SK-N-SH treated with all-trans-retinoic acid at 6 μM for 48 hours (cell line): Measurements from ENCODE around the gene PRR12.

ENCODE experiments used
- ARNTL ChIP-seq: fragments of 450-650 bp; formaldehyde crosslinking; IDR thresholded peaks from 2 replicates; pipeline ENCODE4 v1.5.0; 2020; ENCODE audit warnings: low read depth, mild to moderate bottlenecking, moderate library complexity, borderline replicate concordance
- CSDC2 ChIP-seq: fragments of 250-450 bp; sonication (Bioruptor Pico); IDR thresholded peaks from 2 replicates; pipeline ENCODE4 v1.5.0; 2020; ENCODE audit warnings: mild to moderate bottlenecking, moderate library complexity
- ISL1 ChIP-seq: fragments of 250-450 bp; sonication (Bioruptor Pico); IDR thresholded peaks from 2 replicates; pipeline ENCODE4 v2.1.2; 2022; ENCODE audit warnings: mild to moderate bottlenecking, moderate library complexity
- TCF4 ChIP-seq: fragments of 250-450 bp; sonication (Bioruptor Pico); IDR thresholded peaks from 2 replicates; pipeline ENCODE4 v1.8.0; 2021; ENCODE audit warnings: mild to moderate bottlenecking, moderate library complexity, borderline replicate concordance
- TF ChIP-seq, protein P1 (sequence below): fragments of 250-450 bp; sonication (Bioruptor Pico); IDR thresholded peaks from 2 replicates; pipeline ENCODE4 v1.5.1; 2020; ENCODE audit warnings: low read depth, mild to moderate bottlenecking, moderate library complexity
- TF ChIP-seq, protein P2 (sequence below): fragments of 250-450 bp; sonication (Bioruptor Pico); IDR thresholded peaks from 2 replicates; pipeline ENCODE4 v1.8.0; 2020; ENCODE audit warnings: mild to moderate bottlenecking, moderate library complexity, borderline replicate concordance

DNA sequence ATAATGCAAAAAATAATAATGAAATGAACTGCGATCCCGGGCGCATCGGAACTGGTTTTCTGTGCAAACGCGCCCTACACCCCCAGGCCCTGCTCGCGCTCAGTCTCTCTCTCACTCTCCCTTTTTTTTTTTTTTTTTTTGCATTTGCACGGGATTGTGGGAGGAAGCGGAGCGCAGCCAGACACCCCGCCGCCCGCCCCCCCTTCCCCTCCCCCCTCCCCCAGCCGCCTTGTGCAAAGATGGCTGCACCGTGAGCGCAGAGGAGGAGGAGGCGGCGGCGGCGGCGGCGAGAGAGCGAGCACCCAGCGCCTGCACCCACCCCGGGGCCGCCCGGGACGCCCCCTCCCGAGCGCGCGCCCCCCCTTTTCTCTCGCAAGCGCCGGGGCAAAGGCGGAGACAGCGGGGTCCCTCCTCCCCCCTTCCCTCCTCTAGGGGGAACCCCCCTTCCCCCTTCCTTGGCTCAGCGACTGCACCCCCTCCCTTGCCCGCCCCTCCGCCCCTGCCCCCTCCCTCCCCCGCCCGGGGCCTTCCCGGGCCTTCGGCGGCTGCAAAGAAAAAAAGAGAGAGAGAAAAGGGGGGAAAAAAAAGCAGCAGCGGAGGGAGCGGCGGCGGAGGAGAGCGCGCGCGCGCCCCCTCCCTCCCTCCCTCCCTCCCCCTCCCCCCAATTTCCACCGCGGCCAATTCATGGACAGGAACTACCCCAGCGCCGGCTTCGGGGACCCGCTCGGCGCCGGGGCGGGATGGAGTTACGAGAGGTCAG is at the start of gene PRR12:
- TF ChIP-seq ISL1 (CRISPR knock-in tag), result no peak
- TF ChIP-seq, protein P1, sequence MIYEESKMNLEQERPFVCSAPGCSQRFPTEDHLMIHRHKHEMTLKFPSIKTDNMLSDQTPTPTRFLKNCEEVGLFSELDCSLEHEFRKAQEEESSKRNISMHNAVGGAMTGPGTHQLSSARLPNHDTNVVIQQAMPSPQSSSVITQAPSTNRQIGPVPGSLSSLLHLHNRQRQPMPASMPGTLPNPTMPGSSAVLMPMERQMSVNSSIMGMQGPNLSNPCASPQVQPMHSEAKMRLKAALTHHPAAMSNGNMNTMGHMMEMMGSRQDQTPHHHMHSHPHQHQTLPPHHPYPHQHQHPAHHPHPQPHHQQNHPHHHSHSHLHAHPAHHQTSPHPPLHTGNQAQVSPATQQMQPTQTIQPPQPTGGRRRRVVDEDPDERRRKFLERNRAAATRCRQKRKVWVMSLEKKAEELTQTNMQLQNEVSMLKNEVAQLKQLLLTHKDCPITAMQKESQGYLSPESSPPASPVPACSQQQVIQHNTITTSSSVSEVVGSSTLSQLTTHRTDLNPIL (CRISPR knock-in tag), result no peak
- TF ChIP-seq, protein P2, sequence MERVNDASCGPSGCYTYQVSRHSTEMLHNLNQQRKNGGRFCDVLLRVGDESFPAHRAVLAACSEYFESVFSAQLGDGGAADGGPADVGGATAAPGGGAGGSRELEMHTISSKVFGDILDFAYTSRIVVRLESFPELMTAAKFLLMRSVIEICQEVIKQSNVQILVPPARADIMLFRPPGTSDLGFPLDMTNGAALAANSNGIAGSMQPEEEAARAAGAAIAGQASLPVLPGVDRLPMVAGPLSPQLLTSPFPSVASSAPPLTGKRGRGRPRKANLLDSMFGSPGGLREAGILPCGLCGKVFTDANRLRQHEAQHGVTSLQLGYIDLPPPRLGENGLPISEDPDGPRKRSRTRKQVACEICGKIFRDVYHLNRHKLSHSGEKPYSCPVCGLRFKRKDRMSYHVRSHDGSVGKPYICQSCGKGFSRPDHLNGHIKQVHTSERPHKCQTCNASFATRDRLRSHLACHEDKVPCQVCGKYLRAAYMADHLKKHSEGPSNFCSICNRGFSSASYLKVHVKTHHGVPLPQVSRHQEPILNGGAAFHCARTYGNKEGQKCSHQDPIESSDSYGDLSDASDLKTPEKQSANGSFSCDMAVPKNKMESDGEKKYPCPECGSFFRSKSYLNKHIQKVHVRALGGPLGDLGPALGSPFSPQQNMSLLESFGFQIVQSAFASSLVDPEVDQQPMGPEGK, result no peak
- TF ChIP-seq ARNTL (CRISPR knock-in tag), result no peak
- no peak for TF ChIP-seq CSDC2
- no peak for TF ChIP-seq TCF4 (CRISPR knock-in tag)
